AG09319 (cell line): Measurements from ENCODE around the gene SCGB1D1.
"Not testable (repeated sequence)": the region's sequence is repeated elsewhere in the genome, so short reads cannot be mapped to it uniquely, and the experiment has no call there.

Experiments
- DNase-seq: peaks from one replicate; pipeline ENCODE4 v3.0.0-alpha.2; 2010; ENCODE audit warnings: low read depth; ENCODE audit errors: extremely low read depth
- TF ChIP-seq, protein P1 (sequence below): IDR thresholded peaks from 2 replicates; pipeline ENCODE4 v1.5.1; 2011; ENCODE audit warnings: low read depth, mild to moderate bottlenecking, inconsistent platforms, low read length, moderate library complexity

The SCGB1D1 gene

DNA sequence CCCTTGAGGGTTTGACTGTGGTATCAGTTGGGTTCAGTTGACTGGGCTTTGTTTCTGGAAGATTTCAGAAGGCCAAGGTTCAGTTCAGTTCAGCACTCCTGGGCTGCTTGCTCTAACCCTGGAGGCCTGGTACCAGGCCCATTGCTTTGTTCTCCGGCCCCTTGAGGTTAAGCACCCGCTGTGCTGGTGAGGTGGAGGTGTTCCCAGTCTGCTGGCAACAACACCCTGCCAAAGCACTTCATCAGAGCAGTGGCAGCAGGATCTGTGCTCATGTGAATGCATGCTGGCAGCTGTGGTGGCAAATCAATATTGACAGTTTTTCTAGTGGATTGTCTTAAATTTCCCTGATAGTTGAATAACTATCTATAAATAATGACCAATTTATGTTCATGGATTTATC is 3.8 kb upstream of the SCGB1D1 start:
- TF ChIP-seq, protein P1, sequence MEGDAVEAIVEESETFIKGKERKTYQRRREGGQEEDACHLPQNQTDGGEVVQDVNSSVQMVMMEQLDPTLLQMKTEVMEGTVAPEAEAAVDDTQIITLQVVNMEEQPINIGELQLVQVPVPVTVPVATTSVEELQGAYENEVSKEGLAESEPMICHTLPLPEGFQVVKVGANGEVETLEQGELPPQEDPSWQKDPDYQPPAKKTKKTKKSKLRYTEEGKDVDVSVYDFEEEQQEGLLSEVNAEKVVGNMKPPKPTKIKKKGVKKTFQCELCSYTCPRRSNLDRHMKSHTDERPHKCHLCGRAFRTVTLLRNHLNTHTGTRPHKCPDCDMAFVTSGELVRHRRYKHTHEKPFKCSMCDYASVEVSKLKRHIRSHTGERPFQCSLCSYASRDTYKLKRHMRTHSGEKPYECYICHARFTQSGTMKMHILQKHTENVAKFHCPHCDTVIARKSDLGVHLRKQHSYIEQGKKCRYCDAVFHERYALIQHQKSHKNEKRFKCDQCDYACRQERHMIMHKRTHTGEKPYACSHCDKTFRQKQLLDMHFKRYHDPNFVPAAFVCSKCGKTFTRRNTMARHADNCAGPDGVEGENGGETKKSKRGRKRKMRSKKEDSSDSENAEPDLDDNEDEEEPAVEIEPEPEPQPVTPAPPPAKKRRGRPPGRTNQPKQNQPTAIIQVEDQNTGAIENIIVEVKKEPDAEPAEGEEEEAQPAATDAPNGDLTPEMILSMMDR: no peak
- DNase-seq: no peak

DNA sequence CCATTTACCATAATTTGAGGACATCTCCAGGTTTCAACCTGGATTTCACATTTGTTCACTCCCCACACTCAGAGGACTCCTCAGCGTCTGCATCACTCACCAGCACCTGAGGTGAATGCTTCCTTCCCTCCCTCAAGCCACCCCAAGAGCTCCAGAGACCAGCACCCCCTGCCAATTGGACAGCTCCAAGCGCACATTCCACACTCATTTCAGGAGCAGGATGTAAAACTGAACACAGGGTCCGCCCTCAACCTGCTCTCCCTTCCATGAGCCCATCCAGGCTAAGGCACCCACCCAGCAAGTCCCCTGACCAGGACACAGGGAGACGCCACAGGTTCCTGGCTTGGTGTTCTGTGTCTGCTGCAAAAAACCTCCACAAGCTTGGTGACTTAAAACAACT is 3.9 kb downstream of the SCGB1D1 start:
- no peak for DNase-seq
- TF ChIP-seq, protein P1: no peak

DNA sequence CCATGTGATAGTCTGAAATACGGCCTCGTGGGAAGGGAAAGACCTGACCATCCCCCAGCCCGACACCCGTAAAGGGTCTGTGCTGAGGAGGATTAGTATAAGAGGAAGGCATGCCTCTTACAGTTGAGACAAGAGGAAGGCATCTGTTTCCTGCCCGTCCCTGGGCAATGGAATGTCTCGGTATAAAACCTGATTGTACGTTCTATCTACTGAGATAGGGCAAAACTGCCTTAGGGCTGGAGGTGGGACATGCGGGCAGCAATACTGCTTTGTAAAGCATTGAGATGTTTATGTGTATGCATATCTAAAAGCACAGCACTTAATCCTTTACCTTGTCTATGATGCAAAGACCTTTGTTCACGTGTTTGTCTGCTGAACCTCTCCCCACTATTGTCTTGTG is 5.0 kb downstream of the SCGB1D1 start:
- DNase-seq: not testable (repeated sequence)

DNA sequence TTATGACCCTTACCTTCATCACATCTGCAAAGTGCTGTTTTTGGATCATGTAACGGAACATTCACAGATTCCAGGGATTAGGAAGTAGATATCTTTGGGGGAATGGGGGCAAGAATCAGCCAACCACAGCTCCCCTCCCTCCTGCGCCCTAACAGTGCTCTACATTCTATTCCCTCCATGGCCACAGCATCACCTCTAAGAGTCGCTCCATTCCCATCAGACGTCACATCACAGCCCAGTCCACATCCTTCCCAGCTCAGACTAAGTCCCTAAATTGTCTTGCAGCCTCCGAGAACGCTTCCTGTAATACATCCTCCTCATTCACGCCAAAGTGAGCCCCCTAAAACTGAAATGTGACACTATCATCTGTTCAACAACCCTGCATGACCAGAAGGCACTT is 5.9 kb downstream of the SCGB1D1 start:
- no peak for DNase-seq
- TF ChIP-seq, protein P1: no peak

DNA sequence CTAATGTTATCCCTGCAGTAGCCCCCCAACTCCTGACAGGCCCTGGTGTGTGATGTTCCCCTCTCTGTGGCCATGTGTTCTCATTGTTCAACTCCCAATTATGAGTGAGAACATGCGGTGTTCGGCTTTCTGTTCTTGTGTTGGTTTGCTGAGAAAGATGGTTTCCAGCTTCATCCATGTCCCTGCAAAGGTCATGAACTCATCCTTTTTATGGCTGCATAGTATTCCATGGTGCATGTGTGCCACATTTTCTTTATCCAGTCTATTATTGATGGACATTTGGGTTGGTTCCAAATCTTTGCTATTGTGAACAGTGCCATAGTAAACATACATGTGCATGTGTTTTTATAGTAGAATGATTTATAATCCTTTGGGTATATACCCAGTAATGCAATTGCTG is 7.4 kb downstream of the SCGB1D1 start:
- DNase-seq: not testable (repeated sequence)

DNA sequence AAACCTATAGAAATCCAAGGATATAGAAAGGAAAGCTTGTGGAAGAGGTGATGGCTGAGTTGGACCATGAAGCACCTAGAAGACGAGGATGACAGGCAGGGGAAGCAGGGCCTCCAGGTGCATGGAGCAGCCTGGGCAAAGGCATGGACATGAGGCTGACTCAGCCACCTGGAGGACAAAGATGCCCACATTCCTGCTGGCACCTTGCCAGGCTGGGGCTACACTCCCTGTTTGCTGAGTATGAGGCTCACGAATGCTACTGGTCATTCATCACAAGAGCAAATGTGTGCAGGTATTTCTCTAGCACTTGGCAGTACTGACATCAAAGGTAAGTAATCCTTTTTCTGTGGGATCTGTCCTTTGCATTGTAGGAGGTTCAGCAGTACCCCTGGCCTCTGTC is 11.4 kb downstream of the SCGB1D1 start:
- TF ChIP-seq, protein P1: no peak
- no peak for DNase-seq

DNA sequence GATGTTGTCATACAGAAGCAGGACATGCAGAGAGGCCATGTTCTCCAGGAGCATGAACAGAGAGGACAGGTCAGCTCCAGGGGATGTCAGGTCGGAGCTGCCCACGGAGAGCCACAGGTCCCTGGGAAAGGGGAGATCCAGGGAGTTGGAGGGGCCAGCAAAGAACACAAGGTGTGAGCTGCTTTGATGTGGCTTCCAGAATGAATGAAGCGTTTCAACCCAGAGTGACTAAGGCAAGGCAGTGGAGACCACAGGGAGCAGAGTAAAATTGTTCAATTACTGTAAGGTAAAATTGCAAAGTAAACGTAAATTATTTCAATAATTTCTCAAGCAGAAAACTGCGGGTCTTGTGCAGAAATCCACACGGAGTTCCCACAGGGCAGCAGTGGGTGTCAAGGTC is 12.9 kb downstream of the SCGB1D1 start:
- no peak for DNase-seq
- TF ChIP-seq, protein P1: no peak

DNA sequence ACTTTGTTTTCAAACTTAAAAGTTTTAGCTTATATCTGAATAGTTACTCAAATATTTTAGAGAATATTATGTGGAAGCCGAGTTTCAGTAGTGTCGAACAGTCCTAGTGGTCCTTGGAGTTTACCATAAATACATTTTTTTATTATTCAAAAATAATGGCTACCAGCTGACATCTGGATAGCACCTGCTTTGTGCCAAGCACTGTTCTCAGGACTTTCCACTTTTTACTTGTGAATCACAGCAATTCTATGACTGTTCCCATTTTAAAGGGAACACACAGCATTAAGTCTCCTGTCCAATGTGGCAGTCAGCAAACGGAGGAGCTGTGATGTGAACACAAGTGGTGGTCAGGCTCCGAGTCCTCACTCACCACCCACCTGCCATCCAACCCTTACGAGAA is 14.4 kb downstream of the SCGB1D1 start:
- DNase-seq: no peak
- TF ChIP-seq, protein P1: no peak

DNA sequence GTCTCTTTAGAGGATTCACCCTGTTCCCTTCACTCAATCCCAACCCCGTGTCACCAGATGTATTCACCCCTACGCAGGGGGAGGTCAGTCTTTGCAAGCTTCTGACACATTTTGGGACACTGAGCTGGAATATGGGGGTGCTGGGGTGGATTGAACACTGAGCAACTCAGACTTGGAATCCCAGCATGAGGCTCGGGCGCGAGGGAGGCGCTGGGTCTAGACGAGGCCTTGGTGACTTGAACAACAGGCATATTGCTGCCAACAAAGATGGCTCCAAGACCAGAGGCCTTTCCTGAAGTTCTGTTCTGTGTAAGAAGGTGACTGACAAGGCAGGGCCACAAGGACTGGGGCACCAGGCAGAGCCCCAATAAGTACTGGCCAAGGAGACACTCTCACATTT is 15.4 kb downstream of the SCGB1D1 start:
- no peak for DNase-seq
- TF ChIP-seq, protein P1: no peak

DNA sequence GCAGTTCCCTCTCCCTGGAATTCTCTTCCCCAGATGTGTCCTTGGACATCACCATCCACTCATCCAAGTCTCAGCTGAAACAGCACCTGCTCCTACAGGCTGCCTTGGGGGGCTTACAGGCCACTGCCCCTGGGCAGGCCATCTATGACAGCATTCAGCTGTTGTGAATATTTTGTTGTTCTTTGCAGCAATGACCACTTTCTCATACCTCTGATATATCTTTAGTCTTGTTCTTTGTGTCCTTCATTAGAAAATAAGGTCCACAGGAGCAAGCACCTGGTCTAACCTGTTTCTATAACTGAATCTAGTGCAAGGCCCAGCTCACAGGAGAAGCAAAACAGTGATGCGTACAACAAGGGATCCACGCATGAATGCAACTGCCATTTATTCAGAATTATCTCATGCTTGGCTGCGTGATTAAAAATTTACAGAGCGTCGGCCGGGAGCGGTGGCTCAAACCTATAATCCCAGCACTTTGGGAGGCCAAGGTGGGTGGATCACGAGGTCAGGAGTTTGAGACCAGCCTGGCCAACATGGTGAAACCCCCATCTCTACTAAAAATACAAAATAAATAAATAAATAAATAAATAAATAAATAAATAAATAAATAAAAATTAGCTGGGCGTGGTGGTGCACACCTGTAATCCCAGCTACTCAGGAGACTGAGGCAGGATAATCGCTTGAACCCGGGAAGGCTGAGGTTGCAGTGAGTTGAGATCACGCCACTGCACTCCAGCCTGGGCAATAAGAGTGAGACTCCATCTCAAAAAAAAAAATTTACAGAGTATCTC is 16.5 kb downstream of the SCGB1D1 start:
- DNase-seq: not testable (repeated sequence)
